ENCODE data around the gene NOTCH1.

NOTCH1 gene

DNA sequence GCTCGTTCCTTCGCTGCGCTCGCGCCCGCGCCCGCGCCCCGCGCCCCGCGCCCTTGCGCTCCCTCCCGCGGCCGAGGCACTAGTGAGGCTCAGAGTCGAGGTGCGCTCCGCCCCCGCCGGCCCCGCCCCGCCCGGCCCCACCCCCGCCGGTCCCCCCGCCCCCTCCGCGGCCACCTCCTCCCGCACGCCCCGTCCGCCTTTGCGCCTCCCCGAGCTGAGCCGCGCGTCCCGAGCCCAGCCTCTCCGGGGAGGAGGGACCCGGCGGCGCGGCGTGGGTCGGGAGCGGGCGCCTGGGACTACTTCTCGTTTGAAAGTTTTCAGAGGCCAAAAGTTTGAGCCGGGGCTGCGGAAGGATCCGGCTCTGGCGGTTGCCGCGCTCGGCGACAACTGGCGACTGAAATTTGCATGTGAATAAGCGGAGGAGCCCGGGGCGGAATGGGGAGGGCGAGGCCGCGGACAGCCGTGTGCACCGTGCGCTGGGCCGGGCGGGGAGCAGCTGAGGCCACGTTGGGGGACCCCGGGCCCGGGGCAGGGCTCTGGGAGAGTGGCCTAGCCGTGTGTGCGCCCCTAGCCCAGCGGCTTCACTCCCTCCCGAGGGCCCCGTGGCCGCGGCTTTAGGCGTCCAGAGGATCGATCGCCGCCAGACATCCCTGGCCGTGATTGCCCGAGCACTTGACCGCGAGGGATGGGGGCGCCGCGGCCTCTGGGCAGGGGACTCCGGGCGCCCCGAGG is at the start of gene NOTCH1:
TSS of gene NOTCH1 (minus strand) at position 84 of the 732 bp plus-strand sequence. CDS start 262 bp downstream, outside the sequence.
- Histone ChIP-seq H3K9ac (ENCODE audit: low read length) (peak within 1 kb of the TSS; percentile 91), H3K36me3 (ENCODE audit: control insufficient read depth, insufficient read depth, low read length, severe bottlenecking) (no peaks in the 10 kb centered on the region), H3K4me1 (ENCODE audit: control insufficient read depth, insufficient read depth, low read length) (peaks cover 36% of the 10 kb centered on the region), H3K27me3 (replicated peaks; ENCODE audit: control insufficient read depth, insufficient read depth, low read length) (no peaks in the 10 kb centered on the region), H3K4me3 (ENCODE audit: low read length) (peak within 1 kb of the TSS; percentile 84), H3K9me3 (ENCODE audit: control insufficient read depth, low read length) (no peaks in the 10 kb centered on the region)
- peak; percentile 95 for DNase-seq (ENCODE audit: low read depth)

DNA sequence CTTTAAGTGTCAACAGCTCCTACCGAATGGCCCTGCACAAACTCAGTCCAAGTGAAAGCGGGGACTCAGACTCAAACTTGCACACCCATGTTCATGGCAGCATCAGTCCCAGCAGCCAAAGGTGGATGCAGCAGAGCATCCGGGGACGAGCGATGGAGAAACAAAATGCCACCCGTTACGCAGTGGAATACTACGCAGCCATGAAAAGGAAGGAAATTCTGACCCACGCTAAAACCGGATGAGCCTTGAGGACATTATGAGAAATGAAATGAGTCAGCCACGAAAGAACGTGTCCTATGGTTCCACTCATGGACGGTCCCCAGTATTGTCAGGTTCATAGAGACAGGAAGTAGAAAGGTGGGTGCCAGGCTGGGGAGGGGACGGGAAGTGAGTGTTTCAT is 48.6 kb upstream of the NOTCH1 start:
- H3K27me3 ChIP-seq (replicated peaks; ENCODE audit: control insufficient read depth, insufficient read depth, low read length), result peaks cover 43% of the 10 kb centered on the region
- H3K4me1 ChIP-seq (ENCODE audit: control insufficient read depth, insufficient read depth, low read length), result peaks cover 9% of the 10 kb centered on the region
- H3K36me3 ChIP-seq (ENCODE audit: control insufficient read depth, insufficient read depth, low read length, severe bottlenecking), result no peaks in the 10 kb centered on the region
- H3K9me3 ChIP-seq (ENCODE audit: control insufficient read depth, low read length), result no peaks in the 10 kb centered on the region
- DNase-seq (ENCODE audit: low read depth), result no peak
- no peak overlapping the region for H3K4me3 ChIP-seq (ENCODE audit: low read length)
- no peak overlapping the region for H3K9ac ChIP-seq (ENCODE audit: low read length)

DNA sequence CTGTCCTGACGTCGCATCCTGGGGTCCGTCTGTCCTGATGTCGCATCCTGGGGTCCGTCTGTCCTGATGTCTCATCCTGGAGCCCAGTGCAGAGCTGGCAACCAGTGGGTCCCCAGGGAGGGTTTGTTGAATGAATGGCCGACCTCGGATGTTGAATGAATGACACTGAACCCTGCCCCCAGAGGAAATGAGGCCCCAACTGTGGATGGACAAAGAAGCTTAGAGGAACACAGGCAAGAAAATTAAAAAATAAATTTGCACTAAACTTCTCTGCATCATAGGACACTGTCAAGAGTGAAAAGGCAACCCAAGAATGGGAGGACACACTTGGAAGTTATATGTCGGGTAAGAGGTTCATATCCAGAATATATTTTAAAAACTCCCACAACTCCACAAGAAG is 47.7 kb upstream of the NOTCH1 start:
- Histone ChIP-seq H3K27me3 (replicated peaks; ENCODE audit: control insufficient read depth, insufficient read depth, low read length) (peaks cover 38% of the 10 kb centered on the region), H3K4me3 (ENCODE audit: low read length) (no peak overlapping the region), H3K36me3 (ENCODE audit: control insufficient read depth, insufficient read depth, low read length, severe bottlenecking) (no peaks in the 10 kb centered on the region), H3K9me3 (ENCODE audit: control insufficient read depth, low read length) (no peaks in the 10 kb centered on the region), H3K9ac (ENCODE audit: low read length) (no peak overlapping the region), H3K4me1 (ENCODE audit: control insufficient read depth, insufficient read depth, low read length) (peaks cover 9% of the 10 kb centered on the region)
- DNase-seq (ENCODE audit: low read depth), result no peak

GRCh38 chr9:136592666-136593065 is 46.8 kb upstream of the NOTCH1 start:
- H3K27me3 ChIP-seq (replicated peaks; ENCODE audit: control insufficient read depth, insufficient read depth, low read length), result peaks cover 38% of the 10 kb centered on the region
- DNase-seq (ENCODE audit: low read depth), result no peak
- no peak overlapping the region for H3K9ac ChIP-seq (ENCODE audit: low read length)
- no peaks in the 10 kb centered on the region for H3K9me3 ChIP-seq (ENCODE audit: control insufficient read depth, low read length)
- no peaks in the 10 kb centered on the region for H3K36me3 ChIP-seq (ENCODE audit: control insufficient read depth, insufficient read depth, low read length, severe bottlenecking)
- no peak overlapping the region for H3K4me3 ChIP-seq (ENCODE audit: low read length)
- H3K4me1 ChIP-seq (ENCODE audit: control insufficient read depth, insufficient read depth, low read length), result peaks cover 10% of the 10 kb centered on the region

DNA sequence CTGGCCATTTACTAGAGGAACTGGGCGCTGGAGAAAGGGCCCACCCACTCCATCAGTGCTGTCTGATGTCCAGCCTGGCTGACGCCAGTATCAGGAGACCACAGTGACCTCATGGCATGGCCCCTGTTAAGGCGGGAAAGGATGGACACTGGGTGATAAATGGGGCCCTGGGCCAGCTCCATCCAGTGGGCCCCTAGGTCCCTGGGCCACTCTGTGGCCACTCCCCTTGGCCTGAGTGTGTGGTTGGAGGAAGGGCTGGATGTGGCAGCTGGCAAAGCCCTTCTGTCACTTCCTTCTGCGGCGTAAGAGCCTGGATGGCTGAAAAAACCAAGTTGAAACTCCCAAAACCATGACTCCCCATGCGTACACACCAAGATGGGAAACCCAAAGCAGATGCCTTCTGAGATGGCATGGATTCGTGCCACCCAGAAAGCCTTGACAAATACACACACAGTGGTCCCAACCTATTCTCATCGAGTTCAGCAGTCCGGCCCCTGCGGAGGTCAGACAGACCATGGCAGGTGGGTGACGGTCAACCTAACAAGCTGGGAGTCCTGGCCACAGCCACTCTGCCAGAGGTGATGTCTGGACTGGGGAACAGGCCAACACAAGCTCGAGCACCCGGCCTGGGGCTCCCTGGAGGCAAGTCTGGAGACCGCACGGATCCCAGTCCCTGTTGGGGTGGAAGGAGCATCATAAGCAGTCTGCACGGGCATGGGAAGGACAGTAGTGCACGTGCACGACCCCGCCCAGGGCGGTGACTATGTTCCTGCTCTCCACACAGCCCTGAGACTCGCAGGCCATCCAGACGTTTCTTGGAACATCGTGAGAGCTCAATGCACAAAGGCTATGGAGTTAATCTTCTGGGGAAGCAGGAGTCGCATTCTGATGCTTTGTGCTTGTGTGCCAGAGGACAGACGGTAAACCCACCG is 45.2 kb upstream of the NOTCH1 start:
- H3K9ac ChIP-seq (ENCODE audit: low read length), result no peak overlapping the region
- DNase-seq (ENCODE audit: low read depth), result no peak
- no peak overlapping the region for H3K4me3 ChIP-seq (ENCODE audit: low read length)
- H3K4me1 ChIP-seq (ENCODE audit: control insufficient read depth, insufficient read depth, low read length), result peaks cover 15% of the 10 kb centered on the region
- H3K27me3 ChIP-seq (replicated peaks; ENCODE audit: control insufficient read depth, insufficient read depth, low read length), result peaks cover 54% of the 10 kb centered on the region
- H3K9me3 ChIP-seq (ENCODE audit: control insufficient read depth, low read length), result no peaks in the 10 kb centered on the region
- no peaks in the 10 kb centered on the region for H3K36me3 ChIP-seq (ENCODE audit: control insufficient read depth, insufficient read depth, low read length, severe bottlenecking)

GRCh38 chr9:136589766-136590763 is 44.2 kb upstream of the NOTCH1 start:
- Histone ChIP-seq H3K9ac (ENCODE audit: low read length) (no peak overlapping the region), H3K27me3 (replicated peaks; ENCODE audit: control insufficient read depth, insufficient read depth, low read length) (peaks cover 64% of the 10 kb centered on the region), H3K4me1 (ENCODE audit: control insufficient read depth, insufficient read depth, low read length) (peaks cover 15% of the 10 kb centered on the region), H3K36me3 (ENCODE audit: control insufficient read depth, insufficient read depth, low read length, severe bottlenecking) (no peaks in the 10 kb centered on the region), H3K9me3 (ENCODE audit: control insufficient read depth, low read length) (no peaks in the 10 kb centered on the region), H3K4me3 (ENCODE audit: low read length) (no peak overlapping the region)
- DNase-seq (ENCODE audit: low read depth), result no peak

GRCh38 chr9:136588663-136589464 is 43.0 kb upstream of the NOTCH1 start:
- no peaks in the 10 kb centered on the region for H3K36me3 ChIP-seq (ENCODE audit: control insufficient read depth, insufficient read depth, low read length, severe bottlenecking)
- H3K4me1 ChIP-seq (ENCODE audit: control insufficient read depth, insufficient read depth, low read length), result peaks cover 15% of the 10 kb centered on the region
- no peak overlapping the region for H3K4me3 ChIP-seq (ENCODE audit: low read length)
- no peak overlapping the region for H3K9ac ChIP-seq (ENCODE audit: low read length)
- H3K9me3 ChIP-seq (ENCODE audit: control insufficient read depth, low read length), result no peaks in the 10 kb centered on the region
- H3K27me3 ChIP-seq (replicated peaks; ENCODE audit: control insufficient read depth, insufficient read depth, low read length), result peaks cover 53% of the 10 kb centered on the region
- DNase-seq (ENCODE audit: low read depth), result no peak

DNA sequence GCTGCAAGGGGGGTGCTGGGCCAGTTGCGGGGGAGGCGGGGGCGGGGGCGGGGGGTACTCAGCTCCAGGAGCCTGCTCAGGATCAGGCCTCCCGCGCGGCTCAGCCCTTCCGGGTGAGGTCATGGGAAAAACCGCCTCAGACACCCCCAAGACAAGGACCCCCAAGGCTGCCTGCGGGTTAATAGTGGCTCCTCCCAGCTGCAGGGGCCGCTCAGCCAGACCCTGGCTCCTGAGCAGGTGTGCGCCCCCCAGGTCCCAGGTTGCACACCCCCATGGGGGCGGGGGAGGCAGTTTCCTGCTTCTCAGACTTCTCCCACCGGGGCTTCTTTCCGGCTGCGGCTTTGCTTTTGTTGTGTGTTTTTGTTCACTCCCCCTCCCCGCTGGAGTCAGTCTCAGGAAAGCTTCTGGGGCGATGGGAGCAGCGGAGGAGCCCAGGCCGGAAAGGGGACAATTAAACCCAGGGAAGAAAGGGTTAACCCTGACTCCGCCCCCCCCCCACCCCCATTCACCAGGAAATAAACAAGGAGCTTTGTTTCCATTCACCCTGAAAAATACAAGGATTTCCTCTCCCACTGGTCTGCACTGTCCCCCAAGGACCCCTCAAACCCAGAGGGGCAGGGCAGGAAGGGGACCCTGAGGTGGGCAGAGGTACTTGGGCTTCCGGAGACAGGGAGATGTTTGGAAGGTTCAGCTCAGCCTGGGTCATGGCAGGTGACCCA is 42.3 kb upstream of the NOTCH1 start:
- H3K4me3 ChIP-seq (ENCODE audit: low read length), result no peak overlapping the region
- no peak for DNase-seq (ENCODE audit: low read depth)
- H3K9me3 ChIP-seq (ENCODE audit: control insufficient read depth, low read length), result no peaks in the 10 kb centered on the region
- no peak overlapping the region for H3K9ac ChIP-seq (ENCODE audit: low read length)
- peaks cover 15% of the 10 kb centered on the region for H3K4me1 ChIP-seq (ENCODE audit: control insufficient read depth, insufficient read depth, low read length)
- no peaks in the 10 kb centered on the region for H3K36me3 ChIP-seq (ENCODE audit: control insufficient read depth, insufficient read depth, low read length, severe bottlenecking)
- peaks cover 46% of the 10 kb centered on the region for H3K27me3 ChIP-seq (replicated peaks; ENCODE audit: control insufficient read depth, insufficient read depth, low read length)

DNA sequence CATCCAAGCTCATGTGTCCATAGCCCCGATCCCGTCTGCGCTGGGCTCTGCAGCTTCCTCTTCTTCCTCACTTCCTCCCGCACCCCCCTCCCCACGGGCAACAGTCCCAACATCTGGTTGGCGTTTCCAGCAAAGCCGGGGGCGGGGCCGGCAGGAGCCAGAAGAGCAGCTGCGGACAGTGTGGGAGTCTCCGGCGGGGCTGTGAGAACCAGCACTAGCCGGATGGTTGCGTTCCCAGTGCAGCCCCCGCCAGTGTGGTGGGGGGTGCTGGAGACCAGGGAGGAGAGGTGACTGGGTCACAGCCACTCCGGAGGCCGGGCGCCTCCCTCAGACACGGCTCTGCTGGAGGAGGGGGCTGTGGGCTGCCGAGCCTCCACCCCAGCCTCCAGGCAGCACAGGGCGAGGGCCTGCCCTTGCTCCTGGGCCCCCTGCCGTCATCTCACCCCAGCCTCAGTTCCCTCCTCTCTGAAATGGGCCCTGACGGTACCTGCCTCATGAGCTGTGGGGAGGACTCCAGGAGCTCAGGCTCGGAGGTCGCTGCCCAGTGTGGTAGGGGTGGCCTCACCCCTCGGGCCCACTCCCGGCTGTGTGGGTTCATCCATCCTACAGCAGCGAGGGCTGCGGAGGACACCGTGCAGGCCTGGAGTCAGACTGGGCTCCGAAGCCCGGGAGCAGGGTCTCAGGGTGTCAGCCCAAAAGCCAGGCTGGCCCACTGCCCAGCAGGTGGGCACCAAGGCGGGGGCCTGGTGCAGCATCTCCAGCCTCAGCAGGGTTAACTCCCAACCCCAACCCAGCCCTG is 41.5 kb upstream of the NOTCH1 start:
- H3K9me3 ChIP-seq (ENCODE audit: control insufficient read depth, low read length), result no peaks in the 10 kb centered on the region
- no peaks in the 10 kb centered on the region for H3K36me3 ChIP-seq (ENCODE audit: control insufficient read depth, insufficient read depth, low read length, severe bottlenecking)
- H3K4me3 ChIP-seq (ENCODE audit: low read length), result no peak overlapping the region
- DNase-seq (ENCODE audit: low read depth), result peak; percentile 75
- peaks cover 15% of the 10 kb centered on the region for H3K4me1 ChIP-seq (ENCODE audit: control insufficient read depth, insufficient read depth, low read length)
- peaks cover 39% of the 10 kb centered on the region for H3K27me3 ChIP-seq (replicated peaks; ENCODE audit: control insufficient read depth, insufficient read depth, low read length)
- H3K9ac ChIP-seq (ENCODE audit: low read length), result no peak overlapping the region
